ENCODE results near the gene C19orf44. TPM values are rescaled to one million over a fixed set of nuclear protein-coding genes. Genes with fewer than 3 reads are reported as not detected.

The C19orf44 gene
- total and polyA plus RNA-seq, 2 experiments from 2014 or later = 2.5 to 5.9 TPM

GRCh38 chr19:16521715-16522289 lies 25.6 kb downstream of the C19orf44 start (continued):
- TF ChIP-seq CTCF (conservative IDR thresholded peaks at IDR 0.05; ENCODE audit: low read depth in 2 of 2) = no peak
- TF ChIP-seq POLR2AphosphoS5 (IDR thresholded peaks at IDR 0.05; ENCODE audit: low read depth) = no peak

- H3K4me1 Mint-ChIP-seq = no peaks in the 10 kb centered on the region
- Histone ChIP-seq H3K4me2 (no peak overlapping the region), H3K27ac (ENCODE audit: low read depth) (no peak overlapping the region), H3K4me3 (no peak overlapping the region), H3F3A (replicated peaks; ENCODE audit: low read depth) (peaks cover 20% of the 10 kb centered on the region), H3K4me1 (ENCODE audit: insufficient read depth) (no peaks in the 10 kb centered on the region), H3K9me2 (ENCODE audit: insufficient read depth) (no peaks in the 10 kb centered on the region), H4K20me1 (replicated peaks; ENCODE audit: insufficient read depth) (peaks cover 21% of the 10 kb centered on the region), H3K27me3 (ENCODE audit: insufficient read depth) (no peaks in the 10 kb centered on the region), H2AFZ (no peak overlapping the region), H3K79me2 (replicated peaks; ENCODE audit: insufficient read depth) (no peaks in the 10 kb centered on the region), H3K36me3 (ENCODE audit: insufficient read depth) (peaks cover 50% of the 10 kb centered on the region)
- no peaks in the 10 kb centered on the region for H3K9me3 Mint-ChIP-seq
- ATAC-seq (no peak), DNase-seq (ENCODE audit: low spot score) (no peak)
- H3K27ac Mint-ChIP-seq = no peak overlapping the region
- peaks cover 9% of the 10 kb centered on the region for H3K27me3 Mint-ChIP-seq (ENCODE audit: insufficient read depth, low read depth, poor library complexity)
- H3K4me3 Mint-ChIP-seq = no peak overlapping the region
- TF ChIP-seq POLR2AphosphoS5 (IDR thresholded peaks at IDR 0.05; ENCODE audit: low read depth) (no peak), REST (IDR thresholded peaks at IDR 0.05; ENCODE audit: unreplicated experiment) (no peak)
- peaks cover 87% of the 10 kb centered on the region for H3K36me3 Mint-ChIP-seq (ENCODE audit: low read depth)
Observed at GRCh38 chr19:16522559-16523377, 26.6 kb downstream of the C19orf44 start.

GRCh38 chr19:16524991-16525734 lies 29.0 kb downstream of the C19orf44 start:
- no peak overlapping the region for H3K27ac Mint-ChIP-seq
- Histone ChIP-seq H2AFZ (no peak overlapping the region), H3K4me1 (ENCODE audit: insufficient read depth) (no peaks in the 10 kb centered on the region), H3K9me2 (ENCODE audit: insufficient read depth) (no peaks in the 10 kb centered on the region), H4K20me1 (replicated peaks; ENCODE audit: insufficient read depth) (peaks cover 25% of the 10 kb centered on the region), H3K4me2 (no peak overlapping the region), H3K36me3 (ENCODE audit: insufficient read depth) (peaks cover 40% of the 10 kb centered on the region), H3K4me3 (no peak overlapping the region), H3K27me3 (ENCODE audit: insufficient read depth) (no peaks in the 10 kb centered on the region), H3F3A (replicated peaks; ENCODE audit: low read depth) (no peaks in the 10 kb centered on the region; the same call in 1 of the 2 replicates), H3K27ac (ENCODE audit: low read depth) (no peak overlapping the region), H3K79me2 (replicated peaks; ENCODE audit: insufficient read depth) (no peaks in the 10 kb centered on the region)
- H3K4me1 Mint-ChIP-seq = no peaks in the 10 kb centered on the region
- H3K4me3 Mint-ChIP-seq = no peak overlapping the region
- peaks cover 6% of the 10 kb centered on the region for H3K27me3 Mint-ChIP-seq (ENCODE audit: insufficient read depth, low read depth, poor library complexity)
- ATAC-seq = no peak
- no peak for DNase-seq (ENCODE audit: low spot score)
- H3K36me3 Mint-ChIP-seq (ENCODE audit: low read depth) = peaks cover 86% of the 10 kb centered on the region
- H3K9me3 Mint-ChIP-seq = no peaks in the 10 kb centered on the region
- TF ChIP-seq ZNF114 (CRISPR knock-in tag; IDR thresholded peaks at IDR 0.05) (no peak), NANOG (IDR thresholded peaks at IDR 0.05; ENCODE audit: borderline replicate concordance) (no peak), POLR2AphosphoS5 (IDR thresholded peaks at IDR 0.05; ENCODE audit: low read depth) (no peak), ETS1 (IDR thresholded peaks at IDR 0.05) (no peak), EZH2 (IDR thresholded peaks at IDR 0.05; ENCODE audit: low read depth, unreplicated experiment) (no peak), EZH2phosphoT487 (IDR thresholded peaks at IDR 0.05; ENCODE audit: unreplicated experiment) (no peak), CREB1 (CRISPR knock-in tag; IDR thresholded peaks at IDR 0.05; ENCODE audit: low read depth) (no peak), REST (IDR thresholded peaks at IDR 0.05; ENCODE audit: unreplicated experiment) (no peak)
